Activated T-helper 2 cell treated with anti-CD3 and anti-CD28 coated beads, Interferon-gamma antibody, Interleukin-2, Interleukin-4, amounts not matched to agents 10 μg/mL and 5 μg/mL and 100 μg/mL, durations not matched to agents 14 hours and 24 hours and 36 hours (primary cell): ENCODE data around the gene ACD. TPM values are rescaled to one million over a fixed set of nuclear protein-coding genes. Genes with fewer than 3 reads are reported as not detected.

Experiments
- DNase-seq: peaks from one replicate; pipeline ENCODE4 v3.0.0; 2021; ENCODE audit warnings: low spot score
- H3K27ac Mint-ChIP-seq: one replicate; pipeline ENCODE4 v1.8.0; 2021; ENCODE audit warnings: mixed read lengths
- H3K27me3 Mint-ChIP-seq: one replicate; pipeline ENCODE4 v1.8.0; 2021; ENCODE audit warnings: low read depth, mixed read lengths
- H3K36me3 Mint-ChIP-seq: one replicate; pipeline ENCODE4 v1.8.0; 2021; ENCODE audit warnings: low read depth, mixed read lengths
- H3K4me1 Mint-ChIP-seq: one replicate; pipeline ENCODE4 v1.8.0; 2021; ENCODE audit warnings: low read depth, mixed read lengths
- H3K4me3 Mint-ChIP-seq: one replicate; pipeline ENCODE4 v1.8.0; 2021; ENCODE audit warnings: low read depth, mild to moderate bottlenecking, moderate library complexity, mixed read lengths
- H3K9me3 Mint-ChIP-seq: one replicate; pipeline ENCODE4 v1.8.0; 2021; ENCODE audit warnings: mixed read lengths
- intact Hi-C: fragments of 100-400 bp; cut with micrococcal nuclease; formaldehyde crosslinking; loops from one replicate; pipeline ENCODE4 v1.15.1; 2023
- total RNA-seq: library from RNA; stranded (reverse); gene quantifications from 2 replicates; pipeline ENCODE4 v1.2.3, GENCODE V29; 2022

ACD gene
- total RNA-seq, 1 donor from 2014 or later: 48.9 TPM

DNA sequence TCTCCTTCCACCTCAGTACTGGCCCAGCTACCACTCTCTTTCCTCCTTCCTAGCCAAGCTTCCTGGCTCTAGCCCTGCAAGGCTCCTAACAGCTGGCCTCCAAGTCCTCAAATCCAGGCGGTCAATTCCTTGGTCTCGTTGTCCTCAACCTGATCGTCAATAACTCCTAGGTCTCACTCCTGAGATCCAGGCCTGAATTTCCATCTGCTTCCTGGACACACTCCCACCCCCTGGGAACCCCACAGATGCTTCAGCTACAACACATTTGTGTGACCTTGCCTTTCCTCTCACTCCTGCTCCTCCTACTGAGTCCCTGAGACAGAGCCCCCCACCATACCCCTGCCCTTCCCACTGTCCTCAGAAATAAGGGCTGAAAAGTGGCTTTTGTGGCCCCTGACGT is 4.2 kb upstream of the ACD start:
- no peak overlapping the region for H3K27ac Mint-ChIP-seq
- intact Hi-C loops: loop anchor here (5.0 kb wide), 1 partner anchor 127 kb away; no protein-coding TSS in a partner anchor
- H3K27me3 Mint-ChIP-seq: no peaks in the 10 kb centered on the region
- no peak for DNase-seq
- peaks cover 16% of the 10 kb centered on the region for H3K4me1 Mint-ChIP-seq
- H3K4me3 Mint-ChIP-seq: no peak overlapping the region
- peaks cover 4% of the 10 kb centered on the region for H3K36me3 Mint-ChIP-seq
- no peaks in the 10 kb centered on the region for H3K9me3 Mint-ChIP-seq

DNA sequence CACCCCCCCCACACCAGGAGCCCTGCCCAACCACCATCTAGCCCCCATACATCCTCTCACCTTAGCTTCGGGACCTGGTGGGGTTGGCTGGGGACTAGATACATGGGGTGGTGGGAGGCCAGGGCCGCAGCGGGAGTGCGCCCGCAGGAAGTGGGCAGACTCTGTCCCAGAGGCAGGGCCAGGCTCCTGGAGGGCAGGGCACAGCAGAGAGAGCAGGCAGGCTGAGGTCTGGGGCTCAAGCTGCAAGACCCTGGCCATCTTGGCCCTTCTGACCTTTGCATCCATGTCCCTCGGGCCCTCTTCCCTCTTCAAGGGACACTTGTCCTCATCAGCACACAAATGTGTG is 3.8 kb upstream of the ACD start:
- H3K9me3 Mint-ChIP-seq: no peaks in the 10 kb centered on the region
- no peak overlapping the region for H3K4me3 Mint-ChIP-seq
- intact Hi-C loops: loop anchor here (5.0 kb wide), 1 partner anchor 127 kb away; no protein-coding TSS in a partner anchor
- no peak for DNase-seq
- no peaks in the 10 kb centered on the region for H3K27me3 Mint-ChIP-seq
- H3K4me1 Mint-ChIP-seq: peaks cover 20% of the 10 kb centered on the region
- peaks cover 8% of the 10 kb centered on the region for H3K36me3 Mint-ChIP-seq
- H3K27ac Mint-ChIP-seq: no peak overlapping the region

DNA sequence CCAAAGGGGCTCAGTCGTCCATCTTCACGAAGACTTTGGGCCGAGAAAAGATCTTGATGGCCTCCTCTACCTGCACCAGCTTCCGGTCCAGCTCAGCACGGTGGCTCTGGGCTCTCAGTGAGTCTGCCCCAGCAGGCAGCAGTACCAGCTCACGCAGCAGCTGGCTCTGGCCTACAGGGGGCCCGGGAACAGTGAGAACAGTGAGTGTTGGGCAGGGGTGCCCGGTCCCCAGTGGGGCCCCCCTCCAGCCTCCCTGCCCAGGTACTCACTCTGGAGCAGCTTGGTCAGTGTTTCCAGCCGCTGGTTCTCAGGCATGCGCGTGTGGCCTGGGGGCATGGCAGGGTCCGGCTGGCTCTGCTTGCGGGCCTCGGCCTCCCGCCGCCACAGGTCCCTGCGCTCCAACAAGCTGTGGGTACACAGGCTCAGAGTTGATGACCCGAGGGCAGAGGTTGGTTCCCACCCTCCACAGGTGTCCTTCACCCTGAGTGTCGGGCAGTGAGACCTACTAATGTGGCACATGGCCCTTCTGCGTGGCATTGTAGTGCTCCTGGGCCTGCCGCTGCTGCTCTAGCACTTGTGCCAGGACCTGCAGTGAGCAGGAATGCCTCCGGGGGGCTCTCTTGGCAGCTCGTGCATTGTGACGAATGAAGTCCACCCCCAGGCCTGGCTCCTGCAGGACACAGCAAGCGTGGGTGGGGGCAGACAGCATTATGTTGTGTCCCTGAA is 3.3 kb upstream of the ACD start:
- intact Hi-C loops: loop anchor here (5.0 kb wide), 1 partner anchor 126 kb away; no protein-coding TSS in a partner anchor
- no peak for DNase-seq
- Mint-ChIP-seq H3K9me3 (no peaks in the 10 kb centered on the region), H3K27ac (no peak overlapping the region), H3K27me3 (no peaks in the 10 kb centered on the region), H3K4me1 (peaks cover 22% of the 10 kb centered on the region), H3K4me3 (no peak overlapping the region), H3K36me3 (peaks cover 13% of the 10 kb centered on the region)

DNA sequence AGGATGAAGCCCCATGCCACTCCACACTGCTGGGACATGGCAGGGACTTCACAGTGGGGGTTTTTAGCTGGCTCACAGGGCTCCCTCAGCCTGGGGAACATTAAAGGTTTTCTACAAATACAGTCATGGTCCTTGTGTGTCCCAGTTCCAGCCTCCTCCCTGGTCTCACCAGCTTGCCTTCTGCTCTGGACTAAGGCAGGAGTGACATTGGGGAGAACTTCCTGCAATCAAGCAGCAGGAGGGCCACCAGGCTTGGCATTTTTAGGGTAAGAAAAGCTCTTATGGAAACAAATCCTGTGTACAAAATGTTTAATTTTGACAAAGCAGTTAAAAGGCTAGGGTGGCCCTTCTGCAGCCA is 2.6 kb upstream of the ACD start:
- Mint-ChIP-seq H3K27me3 (no peaks in the 10 kb centered on the region), H3K4me1 (peaks cover 22% of the 10 kb centered on the region), H3K4me3 (no peak overlapping the region), H3K27ac (no peak overlapping the region), H3K9me3 (no peaks in the 10 kb centered on the region), H3K36me3 (peaks cover 16% of the 10 kb centered on the region)
- DNase-seq: no peak
- intact Hi-C loops: loop anchor here (5.0 kb wide), 1 partner anchor 125 kb away; no protein-coding TSS in a partner anchor

DNA sequence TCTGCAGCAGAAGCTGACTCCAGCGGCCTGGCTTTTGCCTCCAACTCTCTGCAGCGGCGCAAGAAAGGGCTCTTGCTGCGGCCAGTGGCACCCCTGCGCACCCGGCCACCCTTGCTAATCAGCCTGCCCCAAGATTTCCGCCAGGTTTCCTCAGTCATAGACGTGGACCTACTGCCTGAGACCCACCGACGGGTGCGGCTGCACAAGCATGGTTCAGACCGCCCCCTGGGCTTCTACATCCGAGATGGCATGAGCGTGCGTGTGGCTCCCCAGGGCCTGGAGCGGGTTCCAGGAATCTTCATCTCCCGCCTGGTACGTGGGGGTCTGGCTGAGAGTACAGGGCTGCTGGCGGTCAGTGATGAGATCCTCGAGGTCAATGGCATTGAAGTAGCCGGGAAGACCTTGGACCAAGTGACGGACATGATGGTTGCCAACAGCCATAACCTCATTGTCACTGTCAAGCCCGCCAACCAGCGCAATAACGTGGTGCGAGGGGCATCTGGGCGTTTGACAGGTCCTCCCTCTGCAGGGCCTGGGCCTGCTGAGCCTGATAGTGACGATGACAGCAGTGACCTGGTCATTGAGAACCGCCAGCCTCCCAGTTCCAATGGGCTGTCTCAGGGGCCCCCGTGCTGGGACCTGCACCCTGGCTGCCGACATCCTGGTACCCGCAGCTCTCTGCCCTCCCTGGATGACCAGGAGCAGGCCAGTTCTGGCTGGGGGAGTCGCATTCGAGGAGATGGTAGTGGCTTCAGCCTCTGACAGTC is 2.0 kb upstream of the ACD start:
- Mint-ChIP-seq H3K27me3 (no peaks in the 10 kb centered on the region), H3K4me1 (peaks cover 17% of the 10 kb centered on the region), H3K4me3 (peak overlapping the region; percentile 89), H3K36me3 (peaks cover 22% of the 10 kb centered on the region), H3K9me3 (no peaks in the 10 kb centered on the region), H3K27ac (no peak overlapping the region)
- no peak for DNase-seq
- intact Hi-C loops: loop anchor here (2.0 to 5.0 kb wide), 5 partner anchors 17 to 415 kb away; partner anchors contain the start of genes CARMIL2, CENPT, FHOD1 and NUTF2

DNA sequence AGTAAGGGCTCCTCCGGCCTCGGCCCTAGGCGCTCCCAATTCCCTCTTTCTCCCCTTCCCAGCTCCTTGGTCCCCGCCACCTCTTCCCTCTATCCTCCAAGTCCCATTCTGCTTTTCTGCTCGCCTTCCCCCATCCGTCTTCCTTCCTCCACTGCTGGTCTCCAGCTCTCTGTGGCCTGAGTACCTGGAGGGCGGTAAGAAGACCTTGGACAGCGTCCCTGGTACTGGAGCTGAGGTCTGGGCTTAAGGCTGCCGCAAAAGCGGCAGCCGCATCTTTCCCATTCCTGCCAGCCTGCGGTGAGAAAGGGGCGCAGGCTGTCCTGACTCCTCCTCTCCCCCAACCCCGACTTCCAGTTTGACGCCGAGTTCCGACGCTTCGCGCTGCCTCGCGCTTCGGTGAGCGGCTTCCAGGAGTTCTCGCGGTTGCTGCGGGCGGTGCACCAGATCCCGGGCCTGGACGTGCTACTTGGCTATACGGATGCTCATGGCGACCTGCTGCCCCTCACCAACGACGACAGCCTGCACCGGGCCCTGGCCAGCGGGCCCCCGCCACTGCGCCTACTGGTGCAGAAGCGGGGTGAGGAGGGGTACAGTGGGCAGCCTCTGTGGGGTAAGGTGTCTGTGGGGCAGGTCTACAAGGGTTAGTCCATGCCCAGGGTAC is 1.2 kb upstream of the ACD start:
- Mint-ChIP-seq H3K9me3 (no peaks in the 10 kb centered on the region), H3K4me1 (peaks cover 16% of the 10 kb centered on the region), H3K4me3 (peak overlapping the region; percentile 89), H3K36me3 (peaks cover 26% of the 10 kb centered on the region), H3K27me3 (no peaks in the 10 kb centered on the region), H3K27ac (peak overlapping the region; percentile 68)
- intact Hi-C loops: loop anchor here (2.0 to 5.0 kb wide), 5 partner anchors 16 to 414 kb away; partner anchors contain the start of genes CARMIL2, CENPT, FHOD1 and NUTF2
- no peak for DNase-seq

DNA sequence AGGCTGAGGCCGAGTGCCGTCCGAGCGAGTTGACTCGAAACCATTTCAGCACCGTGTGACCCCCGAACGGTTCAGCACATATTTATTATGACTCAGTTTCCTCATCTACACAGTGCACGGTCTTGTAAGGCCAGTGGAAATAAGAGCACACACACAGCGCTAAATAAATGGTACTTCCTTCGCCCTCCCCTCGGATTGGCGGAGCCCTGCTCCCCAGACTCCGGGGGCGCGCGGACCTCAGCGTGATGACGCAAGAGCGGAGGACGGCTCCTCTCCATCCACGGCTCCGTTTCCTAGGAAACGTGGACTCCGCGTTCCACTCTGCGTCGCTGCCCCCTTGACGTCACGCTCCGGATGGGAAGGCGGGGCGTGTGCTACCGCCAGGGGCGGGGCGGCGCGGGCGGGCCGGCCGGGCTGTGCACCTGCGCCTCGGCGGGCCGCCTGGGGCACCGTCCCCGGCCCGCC is 536 bp upstream of the ACD start, which contains the start of gene PARD6A:
PARD6A (plus strand) TSS at position 397 of the 465 bp plus-strand sequence. CDS start 79 bp downstream, outside the sequence.
- intact Hi-C loops: loop anchor here (1.0 to 5.0 kb wide), 8 partner anchors 16 to 414 kb away; partner anchors contain the start of genes CARMIL2, CENPT, CTCF and FHOD1
- H3K4me1 Mint-ChIP-seq: peaks cover 15% of the 10 kb centered on the region
- peak within 1 kb of the TSS; percentile 96 for H3K27ac Mint-ChIP-seq
- peak within 1 kb of the TSS; percentile 92 for H3K4me3 Mint-ChIP-seq
- H3K9me3 Mint-ChIP-seq: no peaks in the 10 kb centered on the region
- H3K36me3 Mint-ChIP-seq: peaks cover 32% of the 10 kb centered on the region
- DNase-seq: peak; percentile 95
- H3K27me3 Mint-ChIP-seq: no peaks in the 10 kb centered on the region

DNA sequence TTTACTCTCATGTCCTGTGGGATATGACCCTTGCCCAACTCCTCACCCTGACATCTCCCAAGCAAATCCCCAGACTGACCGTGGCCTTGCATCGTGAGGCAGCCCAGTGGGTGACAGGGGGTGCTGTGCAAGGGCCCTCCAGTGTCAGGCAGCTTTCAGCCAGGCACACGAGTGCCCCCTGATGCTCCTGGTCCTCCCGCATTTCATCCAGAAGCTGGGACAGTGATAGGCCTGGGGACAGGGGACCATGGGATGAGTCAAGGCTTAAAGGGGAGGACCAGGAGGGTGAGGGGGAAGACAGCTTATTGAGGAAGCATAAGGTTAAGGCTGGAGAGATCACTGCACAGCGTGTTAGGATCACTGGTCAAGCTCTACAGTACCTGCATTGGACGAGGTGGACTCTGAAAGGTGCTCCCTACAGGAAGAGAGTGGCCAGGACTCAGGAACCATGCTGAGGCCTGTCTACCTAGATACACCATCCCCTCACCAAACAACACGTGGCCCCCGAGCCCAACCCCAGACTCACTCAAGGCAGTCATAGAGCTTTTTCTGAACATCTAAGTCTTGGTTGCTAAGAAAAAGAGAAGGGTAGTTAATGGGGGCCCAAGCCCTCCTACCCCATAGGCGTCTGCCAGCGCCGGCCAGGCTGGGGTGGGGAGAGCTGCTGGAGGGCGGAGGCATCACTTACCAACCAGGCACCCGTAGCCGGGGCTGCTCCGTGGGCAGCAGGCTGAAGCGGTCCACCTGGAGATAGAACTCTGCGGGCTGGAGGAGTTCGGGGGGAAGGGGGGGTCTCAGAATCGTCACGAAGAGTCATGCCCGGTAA is 998 bp downstream of the ACD start:
- peak overlapping the region; percentile 96 for H3K27ac Mint-ChIP-seq
- peak overlapping the region; percentile 92 for H3K4me3 Mint-ChIP-seq
- peaks cover 13% of the 10 kb centered on the region for H3K4me1 Mint-ChIP-seq
- DNase-seq: no peak
- intact Hi-C loops: no loop called here
- H3K9me3 Mint-ChIP-seq: no peaks in the 10 kb centered on the region
- no peaks in the 10 kb centered on the region for H3K27me3 Mint-ChIP-seq
- H3K36me3 Mint-ChIP-seq: peaks cover 42% of the 10 kb centered on the region

DNA sequence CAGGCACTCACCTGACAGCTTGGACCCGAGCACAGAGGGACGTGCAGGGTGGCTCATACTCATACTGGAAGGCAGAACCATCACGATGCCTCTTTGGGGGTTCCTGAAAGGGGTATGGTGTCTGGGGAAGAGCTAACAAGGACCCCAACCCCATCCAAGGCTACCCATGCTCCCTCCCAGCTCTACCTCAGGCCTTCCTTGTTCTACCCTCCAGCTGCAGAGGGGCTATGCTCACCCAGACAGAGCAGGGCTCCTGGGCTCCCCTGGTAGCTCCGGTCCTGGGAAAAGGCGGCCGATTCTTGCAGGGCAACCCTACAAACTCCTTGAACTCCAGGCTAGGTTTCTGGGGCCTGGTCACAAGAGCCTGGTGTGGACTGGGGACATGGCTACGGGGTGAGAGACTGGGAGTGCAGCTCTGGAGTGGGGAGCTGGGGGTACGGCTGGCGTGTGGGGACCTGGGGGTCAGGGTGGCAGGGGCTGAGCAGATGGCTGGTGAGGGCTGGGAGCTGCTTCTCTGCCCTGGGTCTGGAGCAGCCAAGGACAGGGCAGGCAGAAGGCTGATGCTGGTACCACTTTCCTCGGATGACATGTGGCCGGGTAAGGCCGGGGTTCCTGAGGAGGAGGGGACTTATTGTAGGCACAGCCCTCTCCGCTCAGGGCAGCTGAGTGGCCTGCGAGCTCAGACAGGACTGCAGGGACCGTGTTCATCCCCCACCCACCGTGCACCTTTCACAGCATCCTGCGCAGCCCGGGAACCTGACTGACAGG is 2.1 kb downstream of the ACD start:
- Mint-ChIP-seq H3K4me1 (peaks cover 13% of the 10 kb centered on the region), H3K36me3 (peaks cover 45% of the 10 kb centered on the region), H3K27me3 (no peaks in the 10 kb centered on the region), H3K4me3 (no peak overlapping the region), H3K27ac (no peak overlapping the region), H3K9me3 (no peaks in the 10 kb centered on the region)
- intact Hi-C loops: no loop called here
- DNase-seq: no peak

DNA sequence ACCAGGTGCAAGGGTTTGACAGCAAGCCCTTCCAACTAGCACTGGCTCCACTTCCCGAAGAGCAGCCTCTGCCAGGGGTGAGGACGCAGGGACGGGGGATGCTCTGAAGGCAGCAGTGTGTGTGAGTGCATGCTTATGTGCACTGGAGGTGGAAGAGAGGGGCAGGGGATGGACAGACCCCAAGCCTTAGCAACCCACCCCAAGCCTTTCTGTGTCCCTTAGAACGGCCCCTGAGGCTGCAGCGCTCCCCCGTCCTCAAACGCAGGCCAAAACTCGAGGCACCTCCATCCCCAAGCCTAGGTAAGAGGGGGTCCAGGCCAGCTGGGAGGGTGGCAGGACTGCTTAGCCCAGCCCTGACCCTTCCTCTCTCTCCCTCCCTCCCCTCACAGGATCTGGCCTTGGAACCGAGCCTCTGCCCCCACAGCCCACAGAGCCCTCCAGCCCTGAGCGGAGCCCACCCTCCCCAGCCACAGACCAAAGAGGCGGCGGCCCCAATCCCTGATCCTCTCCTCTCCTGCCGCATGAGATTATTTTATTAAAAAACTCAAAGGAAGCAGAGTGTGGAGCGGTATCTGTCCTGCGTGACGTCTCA is 2.9 kb downstream of the ACD start:
- H3K9me3 Mint-ChIP-seq: no peaks in the 10 kb centered on the region
- H3K27me3 Mint-ChIP-seq: no peaks in the 10 kb centered on the region
- H3K4me1 Mint-ChIP-seq: peaks cover 13% of the 10 kb centered on the region
- DNase-seq: no peak
- peak overlapping the region; percentile 33 for H3K4me3 Mint-ChIP-seq
- H3K27ac Mint-ChIP-seq: no peak overlapping the region
- intact Hi-C loops: no loop called here
- H3K36me3 Mint-ChIP-seq: peaks cover 48% of the 10 kb centered on the region

DNA sequence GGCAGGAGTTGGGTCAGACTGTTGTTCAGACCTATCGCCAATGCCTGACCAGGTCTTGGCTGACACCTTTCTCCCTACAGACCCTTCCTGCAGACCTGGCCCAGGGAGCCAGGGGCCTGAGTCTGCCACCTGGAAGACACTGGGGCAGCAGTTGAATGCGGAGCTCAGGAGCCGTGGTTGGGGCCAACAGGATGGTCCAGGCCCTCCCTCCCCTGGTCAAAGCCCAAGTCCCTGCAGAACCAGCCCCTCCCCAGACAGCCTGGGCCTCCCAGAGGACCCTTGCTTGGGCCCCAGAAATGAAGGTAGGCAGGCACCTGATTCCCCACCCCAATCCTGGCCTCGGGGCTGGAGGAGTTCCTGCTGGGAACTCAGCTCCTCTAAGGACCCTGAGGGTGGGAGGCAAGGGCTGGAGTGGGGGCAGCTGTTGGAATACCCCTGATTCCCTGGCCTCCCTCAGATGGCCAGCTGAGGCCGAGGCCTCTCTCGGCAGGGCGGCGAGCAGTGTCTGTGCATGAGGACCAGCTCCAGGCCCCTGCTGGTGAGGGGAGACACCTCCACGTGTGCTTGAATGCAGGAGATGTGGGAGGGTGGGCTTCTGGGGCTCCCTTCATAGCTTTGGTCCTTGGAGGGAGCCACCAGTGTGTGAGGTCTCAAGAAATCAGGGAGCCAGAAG is 3.6 kb downstream of the ACD start:
- DNase-seq: no peak
- Mint-ChIP-seq H3K27me3 (no peaks in the 10 kb centered on the region), H3K27ac (no peak overlapping the region), H3K4me3 (peak overlapping the region; percentile 33), H3K36me3 (peaks cover 55% of the 10 kb centered on the region), H3K4me1 (peaks cover 12% of the 10 kb centered on the region), H3K9me3 (no peaks in the 10 kb centered on the region)
- intact Hi-C loops: no loop called here
